GM21825 (cell line): ENCODE data around the gene HLA-DMA.

Source experiments
- ATAC-seq: cut with Tn5 transposase; IDR thresholded peaks from one replicate; pipeline ENCODE4 v1.9.1; 2021; ENCODE audit warnings: mild to moderate bottlenecking, moderate library complexity; ENCODE audit not compliant: unreplicated experiment

Gene HLA-DMA

GRCh38 chr6:32975886-32976285 lies 23.0 kb upstream of the HLA-DMA start:
- no peak for ATAC-seq

GRCh38 chr6:32974541-32975308 lies 21.8 kb upstream of the HLA-DMA start:
- ATAC-seq: no peak

- no peak for ATAC-seq
These were observed 21.1 kb upstream of the HLA-DMA start for GRCh38 chr6:32974016-32974333.

- no peak for ATAC-seq
These were observed 20.5 kb upstream of the HLA-DMA start for GRCh38 chr6:32973144-32974015.

GRCh38 chr6:32972353-32973143 lies 19.7 kb upstream of the HLA-DMA start:
- no peak for ATAC-seq

- peak; percentile 32 for ATAC-seq
These were observed 18.9 kb upstream of the HLA-DMA start for GRCh38 chr6:32971581-32972352.

GRCh38 chr6:32971242-32971580 lies 18.3 kb upstream of the HLA-DMA start:
- ATAC-seq: no peak

GRCh38 chr6:32970413-32971241 lies 17.7 kb upstream of the HLA-DMA start:
- no peak for ATAC-seq

GRCh38 chr6:32969685-32970412 lies 17.0 kb upstream of the HLA-DMA start:
- no peak for ATAC-seq

GRCh38 chr6:32968867-32969684 lies 16.2 kb upstream of the HLA-DMA start:
- no peak for ATAC-seq

GRCh38 chr6:32968093-32968866 lies 15.4 kb upstream of the HLA-DMA start, which contains the start of gene BRD2:
TSS of gene BRD2 (plus strand) at chr6:32968594. CDS start at chr6:32972899, 4,305 bp downstream.
- peak; percentile 28 for ATAC-seq

- ATAC-seq: no peak
These were observed 14.5 kb upstream of the HLA-DMA start for GRCh38 chr6:32967151-32968091.

GRCh38 chr6:32964776-32965175 lies 11.9 kb upstream of the HLA-DMA start:
- no peak for ATAC-seq

GRCh38 chr6:32963866-32964265 lies 11.0 kb upstream of the HLA-DMA start:
- no peak for ATAC-seq

- ATAC-seq: no peak
These were observed 9.4 kb upstream of the HLA-DMA start for GRCh38 chr6:32962213-32962826.

- ATAC-seq: no peak
These were observed 7.7 kb upstream of the HLA-DMA start for GRCh38 chr6:32960563-32960962.
